HG02763 (cell line): ENCODE measurements around the gene RHOC.

Source experiments
- ATAC-seq: cut with Tn5 transposase; IDR thresholded peaks from one replicate; pipeline ENCODE4 v1.9.1; 2021; ENCODE audit warnings: mild to moderate bottlenecking, moderate library complexity; ENCODE audit not compliant: unreplicated experiment

RHOC gene

DNA sequence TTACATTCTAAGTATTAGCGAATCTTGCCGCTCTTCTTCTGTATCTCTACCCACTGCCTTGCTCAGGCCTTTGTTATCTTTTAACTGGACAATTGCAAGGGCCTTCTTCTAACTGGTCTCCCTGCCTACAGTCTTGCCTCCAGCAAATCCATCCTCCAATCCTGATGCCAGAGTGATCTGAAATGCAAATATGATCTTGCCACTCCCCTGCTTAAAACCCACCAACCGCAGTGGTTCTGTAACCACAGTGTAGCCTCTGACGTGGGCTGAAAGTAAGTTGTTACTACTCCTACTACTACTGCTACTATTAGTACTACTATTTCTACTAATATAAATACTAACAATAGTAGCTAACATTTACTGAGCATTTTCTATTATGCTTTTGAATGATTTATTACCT is 20.1 kb downstream of the RHOC start:
- ATAC-seq, result no peak

DNA sequence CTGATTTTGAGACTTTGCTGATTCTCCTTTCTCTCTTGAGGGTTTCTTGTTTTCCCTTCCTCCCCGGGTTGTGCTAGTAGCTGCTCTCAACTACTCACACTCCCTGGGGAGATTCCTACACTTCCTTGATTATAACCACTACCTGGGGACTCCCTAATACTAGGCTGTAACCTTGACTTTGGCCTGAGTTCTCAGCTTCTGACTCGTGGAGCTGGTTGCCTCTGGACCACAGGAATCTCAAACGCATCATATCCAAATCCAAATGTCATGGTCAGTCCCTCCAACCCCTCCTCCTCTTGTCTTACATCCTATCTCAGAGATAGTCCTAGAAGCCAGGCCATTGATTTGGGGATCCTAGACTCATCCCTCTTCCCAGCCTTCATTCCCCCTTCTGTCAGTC is 20.5 kb downstream of the RHOC start:
- no peak for ATAC-seq

GRCh38 chr1:112685913-112686312 is 21.0 kb downstream of the RHOC start:
- no peak for ATAC-seq

GRCh38 chr1:112678605-112679004 is 28.3 kb downstream of the RHOC start:
- ATAC-seq, result no peak

DNA sequence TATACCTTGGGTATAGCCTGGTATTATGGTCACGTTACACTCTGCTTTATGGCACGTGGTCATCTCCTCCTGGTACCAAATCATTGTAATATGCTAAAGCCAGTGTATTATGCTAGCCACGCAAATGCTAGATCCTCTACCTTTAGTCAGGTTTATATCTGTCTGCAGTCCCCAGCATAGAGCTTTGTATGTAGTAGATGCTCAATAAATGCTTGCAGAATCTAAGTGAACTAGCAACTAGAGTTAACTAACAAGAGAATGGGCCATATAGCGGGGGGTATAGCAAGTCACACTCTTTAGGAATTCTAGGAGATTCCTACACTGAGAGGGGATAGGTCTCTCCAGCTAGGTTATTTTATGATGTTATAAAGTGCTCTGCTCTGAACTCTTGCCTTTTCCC is 29.4 kb downstream of the RHOC start:
- no peak for ATAC-seq

DNA sequence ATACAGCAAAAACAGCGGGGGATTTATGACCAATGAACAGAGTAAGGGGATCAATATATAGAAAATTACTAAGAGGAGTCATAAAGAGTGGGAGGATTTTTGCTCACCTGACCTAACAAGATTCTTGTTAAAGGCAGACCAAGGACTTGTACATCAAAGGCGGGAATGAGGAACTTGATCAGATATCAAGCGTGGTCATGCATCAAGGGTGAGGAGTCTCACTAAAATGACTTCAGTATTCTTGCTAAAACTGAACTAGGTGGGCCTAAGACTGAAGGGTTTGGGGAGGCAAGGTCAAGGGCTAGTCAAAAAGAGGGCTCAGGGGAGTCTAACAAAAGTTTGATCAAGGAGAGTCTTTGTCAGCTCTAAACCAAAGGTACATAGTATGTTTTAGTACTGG is 30.4 kb downstream of the RHOC start:
- no peak for ATAC-seq

DNA sequence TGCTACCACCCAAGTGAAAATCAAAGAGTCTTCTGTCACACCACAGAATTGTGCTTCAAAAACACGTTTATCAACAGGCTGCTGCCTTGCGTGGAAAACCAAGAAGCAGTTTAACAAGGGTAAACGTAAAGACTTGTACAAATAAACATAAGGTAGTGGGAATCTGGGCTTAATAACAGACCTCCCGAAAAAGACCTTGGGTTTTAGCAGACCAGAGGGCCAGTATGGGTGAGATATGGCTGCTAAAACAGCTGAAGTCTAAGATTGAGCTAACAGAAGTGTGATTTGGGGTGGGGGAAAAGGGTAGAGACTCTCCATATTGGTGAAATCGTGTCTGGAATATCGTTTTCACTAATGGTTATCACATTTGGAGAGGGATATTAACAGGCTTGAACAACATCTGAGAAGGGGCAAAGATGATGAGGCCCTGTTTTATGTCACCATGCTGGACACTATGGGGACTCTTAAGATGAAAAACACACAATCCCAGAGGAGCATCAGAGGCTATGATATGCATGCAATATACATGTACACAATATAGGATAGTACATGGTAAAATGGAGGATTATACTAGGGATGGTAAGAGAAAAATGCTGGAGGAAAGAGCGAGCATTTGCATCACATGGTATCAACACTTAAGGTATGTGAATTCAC is 31.1 kb downstream of the RHOC start:
- no peak for ATAC-seq

GRCh38 chr1:112674986-112675727 is 31.8 kb downstream of the RHOC start:
- ATAC-seq, result peak; percentile 39

GRCh38 chr1:112674440-112674985 is 32.4 kb downstream of the RHOC start, which contains the start of gene MOV10:
TSS of gene MOV10 (plus strand) at chr1:112674659. CDS start at chr1:112674913, 254 bp downstream.
- ATAC-seq, result peak; percentile 50

DNA sequence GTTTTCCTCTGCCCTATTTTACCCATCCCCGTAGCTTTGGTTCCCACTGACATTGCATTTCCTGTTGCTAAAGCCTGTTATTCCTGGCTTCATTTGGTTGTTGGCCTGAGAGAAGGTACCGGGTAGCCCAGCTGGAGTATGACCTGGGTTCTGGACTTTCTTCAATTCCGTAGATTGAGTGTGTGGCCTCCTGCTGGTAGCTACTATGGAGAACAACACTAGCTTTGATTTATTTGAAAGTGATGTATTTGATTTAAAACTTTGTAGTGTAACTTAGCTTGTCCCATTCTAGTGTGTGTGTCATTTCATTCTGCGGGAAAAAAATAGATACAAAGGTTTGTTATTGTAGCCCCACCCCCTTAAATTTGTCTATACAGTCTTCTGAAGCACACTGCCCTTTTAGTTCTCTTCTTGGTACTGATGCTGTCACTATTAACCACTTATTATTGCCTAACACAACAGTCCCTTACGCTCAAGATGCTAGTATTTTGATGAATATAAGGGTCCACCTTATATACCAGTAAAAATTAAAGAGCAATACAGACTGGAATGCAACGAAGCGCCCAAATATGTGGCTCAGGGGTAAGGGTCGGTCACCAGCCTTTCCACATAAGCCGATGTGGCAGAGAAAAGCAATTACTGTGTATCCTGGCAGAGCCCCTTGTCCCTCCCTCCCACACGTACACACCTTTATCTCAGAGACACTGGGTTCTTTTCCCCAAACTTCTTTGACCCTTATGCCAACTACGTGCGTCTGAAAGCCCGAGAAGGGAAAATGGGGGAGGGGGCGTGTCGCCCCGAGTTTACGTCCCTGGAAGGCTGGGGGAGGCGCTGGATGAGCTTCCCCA is 33.1 kb downstream of the RHOC start:
- ATAC-seq, result no peak

- ATAC-seq, result no peak
These were observed 34.1 kb downstream of the RHOC start for GRCh38 chr1:112672842-112673241.

- ATAC-seq, result no peak
These were observed 34.9 kb downstream of the RHOC start for GRCh38 chr1:112672009-112672408.

DNA sequence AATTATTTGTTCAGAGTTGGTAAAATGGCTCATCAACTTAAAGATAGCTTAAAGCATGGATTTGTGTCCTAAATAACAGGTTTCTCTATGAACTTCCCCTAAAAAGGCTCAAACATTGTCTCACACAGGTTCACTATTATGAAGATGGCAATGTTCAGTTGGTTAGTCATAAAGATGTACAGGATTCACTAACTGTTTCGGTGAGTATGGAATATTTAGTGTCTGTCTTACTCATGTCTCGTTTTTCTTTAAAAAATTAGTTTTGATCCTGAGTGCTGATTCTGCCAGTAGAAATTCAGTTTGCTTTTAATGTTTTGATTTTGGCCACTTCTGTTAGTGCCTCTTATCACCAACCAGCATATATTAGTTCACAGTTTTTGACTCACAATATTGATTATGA is 40.0 kb downstream of the RHOC start:
- no peak for ATAC-seq

DNA sequence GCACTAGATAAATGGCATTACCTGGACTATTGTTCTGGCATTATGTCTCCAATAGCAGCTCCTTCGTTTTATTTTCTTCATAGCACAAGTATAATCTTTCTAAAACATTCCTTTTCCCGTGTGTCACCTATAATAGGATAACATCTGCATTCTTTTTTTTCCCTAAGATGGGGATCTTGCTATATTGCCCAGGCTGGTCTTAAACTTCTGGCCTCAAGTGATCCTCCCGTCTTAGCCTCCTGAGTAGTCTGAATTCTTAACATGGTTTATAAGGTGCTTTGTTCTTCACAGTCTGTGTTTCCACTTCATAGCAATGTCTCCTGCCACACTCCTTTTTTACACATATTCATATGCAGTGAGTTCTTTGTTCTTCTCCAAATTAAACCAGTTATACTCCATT is 41.1 kb downstream of the RHOC start:
- ATAC-seq, result no peak

DNA sequence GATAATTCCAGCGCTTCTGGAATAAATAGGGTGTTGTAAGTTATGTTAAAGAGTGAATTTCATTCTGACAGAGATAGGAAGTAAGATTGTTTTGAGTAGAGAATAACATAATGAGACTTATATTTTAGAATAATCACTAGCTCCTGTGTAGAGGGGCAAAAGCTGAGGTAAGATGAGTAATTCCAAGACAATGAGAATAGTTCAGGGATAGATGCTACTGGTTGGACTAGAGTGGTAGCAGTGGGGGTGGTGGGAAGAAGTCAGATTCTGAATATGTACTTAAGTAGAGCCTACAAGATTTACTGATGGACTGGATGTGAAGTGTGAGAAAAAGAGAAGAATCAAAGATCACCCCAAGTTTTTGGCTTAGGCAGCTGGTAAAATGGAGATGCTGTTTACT is 55.7 kb downstream of the RHOC start:
- no peak for ATAC-seq
